HG03342 (cell line): Measurements from ENCODE around the gene NAA25.

Experiments
- ATAC-seq: cut with Tn5 transposase; IDR thresholded peaks from one replicate; pipeline ENCODE4 v1.9.1; 2021; ENCODE audit warnings: mild to moderate bottlenecking, moderate library complexity; ENCODE audit not compliant: unreplicated experiment

NAA25 gene

GRCh38 chr12:111980598-111980997 lies 128.0 kb downstream of the NAA25 start:
- ATAC-seq: no peak

- ATAC-seq: no peak
Measured at GRCh38 chr12:111978545-111978944, 130.0 kb downstream of the NAA25 start.

- ATAC-seq: no peak
Measured at GRCh38 chr12:111976860-111977259, 131.7 kb downstream of the NAA25 start.
